ENCODE results near the gene LYAR.
A peak's percentile ranks its signal among the peaks of the same experiment; 100 is the strongest.

The LYAR gene, protein sequence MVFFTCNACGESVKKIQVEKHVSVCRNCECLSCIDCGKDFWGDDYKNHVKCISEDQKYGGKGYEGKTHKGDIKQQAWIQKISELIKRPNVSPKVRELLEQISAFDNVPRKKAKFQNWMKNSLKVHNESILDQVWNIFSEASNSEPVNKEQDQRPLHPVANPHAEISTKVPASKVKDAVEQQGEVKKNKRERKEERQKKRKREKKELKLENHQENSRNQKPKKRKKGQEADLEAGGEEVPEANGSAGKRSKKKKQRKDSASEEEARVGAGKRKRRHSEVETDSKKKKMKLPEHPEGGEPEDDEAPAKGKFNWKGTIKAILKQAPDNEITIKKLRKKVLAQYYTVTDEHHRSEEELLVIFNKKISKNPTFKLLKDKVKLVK

DNA sequence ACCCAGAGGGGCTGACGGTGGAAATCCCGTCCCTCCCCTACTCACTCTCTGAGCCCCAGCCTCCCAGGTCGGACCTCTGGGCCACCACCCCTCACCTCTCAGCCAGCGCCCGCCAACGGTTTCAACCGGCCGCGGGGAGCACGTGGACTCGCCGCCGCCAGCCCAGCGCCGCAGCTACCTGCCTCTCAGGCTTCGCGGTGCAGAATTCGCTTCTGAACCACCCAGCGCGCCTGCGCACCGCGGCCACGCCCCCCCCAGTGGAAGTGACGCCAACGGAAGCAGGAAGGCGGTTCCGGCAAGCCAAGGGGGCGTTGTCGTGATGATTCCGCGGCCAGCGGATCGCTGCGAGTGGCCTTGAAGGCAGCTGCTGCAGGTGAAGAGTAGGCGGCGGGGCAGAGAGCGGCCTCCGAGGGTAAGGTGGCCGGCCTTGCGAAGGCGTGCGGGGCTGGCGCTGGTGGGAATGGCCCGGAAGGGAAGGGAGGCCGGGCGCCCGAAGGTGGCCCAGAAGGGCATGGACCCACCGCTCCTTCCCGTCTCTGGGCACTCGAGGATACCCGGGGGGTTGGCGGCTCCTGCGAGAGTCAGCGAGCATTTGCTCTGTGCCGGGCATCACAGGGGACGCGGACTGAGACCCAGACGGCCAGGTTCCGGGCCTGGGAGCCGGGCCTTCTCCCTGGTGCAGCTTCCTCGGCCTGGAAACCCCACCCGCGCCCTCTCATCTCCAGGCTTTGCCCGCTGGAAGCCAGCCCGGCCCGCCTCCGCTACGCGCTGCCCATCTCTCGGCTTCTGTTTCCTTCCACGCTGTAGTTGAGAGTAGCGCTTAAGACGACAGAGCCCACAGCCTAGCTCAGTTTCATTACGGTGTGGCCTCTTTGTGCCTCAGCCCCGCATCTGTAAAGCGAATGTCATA lies at the start of gene LYAR, which contains the start of gene ZBTB49:
LYAR (minus strand) TSS at position 214 of the 910 bp plus-strand sequence. CDS start 6,412 bp downstream, outside the sequence.
ZBTB49 (plus strand) TSS at position 311 of the 910 bp plus-strand sequence. CDS start 9,695 bp downstream, outside the sequence.
- peak; percentile 87 for DNase-seq

DNA sequence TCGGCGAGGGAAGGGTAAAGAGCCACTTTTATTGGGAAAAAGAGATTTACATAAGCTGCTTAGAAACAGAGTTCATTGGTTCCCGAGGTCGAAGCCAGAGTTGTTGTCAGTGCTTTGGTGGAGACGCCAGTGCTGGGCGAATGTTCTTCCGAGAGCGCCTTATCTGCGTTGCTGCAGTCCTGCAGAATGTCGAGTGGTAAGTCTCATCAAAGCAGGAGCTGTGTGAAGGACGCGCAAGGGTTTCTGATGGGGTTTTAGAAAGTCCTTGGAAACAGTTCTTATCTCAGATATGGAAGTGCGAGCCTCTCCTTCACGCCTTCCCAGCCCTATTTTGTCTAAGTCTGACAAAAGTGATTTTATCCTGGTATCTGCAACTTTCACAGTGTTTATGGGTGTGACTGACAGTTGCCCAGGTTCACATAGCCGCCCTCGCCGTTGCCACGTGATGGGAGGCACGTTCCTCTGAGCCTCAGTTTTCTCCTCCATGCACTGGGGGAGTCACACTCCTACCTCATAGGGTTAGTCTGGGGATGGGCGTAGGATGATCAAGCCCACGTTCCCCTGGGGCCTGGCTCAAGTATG lies 49.6 kb upstream of the LYAR start:
- no peak for DNase-seq

DNA sequence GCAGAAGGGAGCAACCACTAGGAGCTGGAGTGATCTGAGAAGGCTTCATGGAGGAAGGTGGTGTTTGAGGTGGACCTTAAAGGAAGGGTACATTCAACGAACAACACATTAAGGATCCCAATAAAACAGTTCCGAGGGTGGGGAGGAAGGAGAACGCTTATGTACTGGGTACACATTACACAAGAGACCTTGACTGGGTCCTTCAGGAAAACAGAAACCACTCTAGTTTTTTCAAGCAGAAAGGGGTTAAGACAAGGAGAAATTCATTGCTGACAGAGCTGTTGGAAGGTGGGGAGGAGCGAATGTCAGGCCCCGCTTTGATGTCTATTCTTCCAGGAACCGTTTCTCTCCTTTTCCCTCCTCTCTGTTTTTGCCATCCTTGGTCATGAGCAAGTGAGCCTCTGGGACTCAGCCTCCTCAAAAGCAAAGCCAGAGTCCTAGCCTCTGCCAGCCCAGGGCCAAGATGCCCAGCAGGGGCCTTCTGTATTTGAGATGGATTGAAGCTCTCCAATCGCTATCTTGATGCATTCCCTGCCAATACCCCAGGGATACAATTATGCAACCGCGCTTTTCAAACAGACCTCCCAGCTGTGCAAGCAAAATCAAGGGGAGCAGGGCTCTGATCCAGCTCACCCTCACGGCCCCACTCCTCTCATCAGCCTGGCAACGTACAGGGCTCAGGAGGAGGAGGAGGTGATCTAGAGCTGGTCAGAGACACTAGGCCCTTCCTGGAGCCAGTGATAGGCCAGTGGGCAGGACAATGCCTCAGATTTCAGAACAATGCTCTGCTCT lies 48.5 kb upstream of the LYAR start:
- no peak for DNase-seq

DNA sequence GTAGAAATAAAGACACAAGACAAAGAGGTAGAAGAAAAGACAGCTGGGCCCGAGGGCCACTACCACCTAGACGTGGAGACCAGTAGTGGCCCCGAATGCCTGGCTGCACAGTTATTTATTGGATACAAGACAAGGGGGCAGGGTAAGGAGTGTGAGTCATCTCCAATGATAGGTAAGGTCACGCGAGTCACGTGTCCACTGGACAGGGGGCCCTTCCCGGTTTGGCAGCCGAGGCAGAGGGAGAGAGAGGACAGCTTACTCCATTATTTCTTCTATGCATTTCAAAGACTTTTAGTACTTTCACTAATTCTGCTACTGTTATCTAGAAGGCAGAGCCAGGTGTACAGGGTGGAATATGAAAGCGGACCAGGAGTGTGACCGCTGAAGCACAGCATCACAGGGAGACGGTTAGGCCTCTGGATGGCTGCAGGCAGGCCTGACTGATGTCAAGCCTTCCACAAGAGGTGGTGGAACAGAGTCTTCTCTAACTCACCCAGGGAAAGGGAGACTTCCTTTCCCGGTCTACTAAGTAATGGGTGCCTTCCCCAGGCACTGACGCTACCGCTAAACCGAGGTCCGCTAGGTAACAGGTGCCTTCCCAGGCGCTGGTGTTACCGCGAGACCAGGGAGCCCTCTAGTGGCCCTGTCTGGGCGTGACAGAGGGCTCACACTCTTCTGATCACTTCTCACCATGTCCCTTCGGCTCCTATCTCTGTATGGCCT lies 45.0 kb upstream of the LYAR start:
- peak; percentile 47 for DNase-seq

DNA sequence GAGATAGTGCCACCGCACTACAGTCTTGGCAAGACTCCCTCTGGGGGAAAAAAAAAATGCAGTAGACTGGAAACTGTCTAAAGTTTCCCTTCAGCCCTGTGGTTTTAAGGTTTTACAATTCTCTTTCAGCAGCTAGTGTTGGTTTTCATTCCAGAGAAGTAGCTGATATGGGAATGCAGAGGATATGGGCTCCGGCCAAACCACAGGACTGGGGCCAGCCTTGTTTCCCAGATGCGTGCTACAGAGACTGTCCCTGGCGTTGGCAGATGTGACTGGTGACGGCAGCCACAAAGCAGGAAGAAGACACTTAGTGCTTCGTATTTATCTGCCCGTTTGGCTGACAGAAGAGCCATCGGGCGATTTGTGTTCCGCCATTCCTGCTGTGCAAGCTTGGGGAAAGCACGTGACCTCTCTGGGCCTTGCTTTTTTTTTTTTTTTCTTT lies 43.3 kb upstream of the LYAR start:
- DNase-seq, result peak; percentile 86

DNA sequence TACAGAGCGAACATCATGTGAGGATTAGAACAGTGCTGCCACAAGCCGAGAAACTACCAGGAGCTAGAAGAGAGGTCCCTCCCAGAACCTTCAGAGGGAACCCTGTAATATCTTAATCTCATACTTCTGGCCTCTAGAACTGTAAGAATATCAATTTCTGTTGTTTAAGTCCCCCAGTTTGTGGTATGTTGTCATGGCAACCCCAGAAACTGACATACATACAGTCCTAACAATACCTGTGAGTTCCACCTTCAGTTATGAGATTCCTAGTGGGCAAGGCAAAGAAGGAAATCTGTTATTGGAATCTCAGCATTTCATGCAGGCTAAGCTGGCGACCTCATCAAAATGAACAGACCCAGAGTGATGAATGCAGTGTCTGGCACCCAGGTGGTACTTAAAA lies 42.6 kb upstream of the LYAR start:
- DNase-seq, result no peak

DNA sequence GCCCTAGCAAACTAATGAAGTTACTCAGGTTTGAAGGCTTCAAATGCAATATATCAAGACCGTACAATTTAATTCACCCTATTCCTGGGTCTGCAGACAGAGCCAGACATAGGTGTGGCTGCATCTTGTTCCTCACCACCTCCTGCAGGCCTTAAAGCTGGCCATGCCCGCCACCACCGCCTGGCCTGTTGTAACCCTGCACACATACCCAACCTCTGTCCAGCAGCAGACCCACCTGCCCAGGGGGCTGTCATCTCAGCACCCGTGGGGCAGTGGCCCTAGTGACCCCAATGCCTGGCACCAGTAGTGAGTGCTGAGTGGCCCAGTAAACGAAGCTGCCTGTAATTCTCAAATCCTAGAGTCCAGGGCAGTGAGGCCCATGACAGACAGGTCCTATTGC lies 40.8 kb upstream of the LYAR start:
- no peak for DNase-seq

DNA sequence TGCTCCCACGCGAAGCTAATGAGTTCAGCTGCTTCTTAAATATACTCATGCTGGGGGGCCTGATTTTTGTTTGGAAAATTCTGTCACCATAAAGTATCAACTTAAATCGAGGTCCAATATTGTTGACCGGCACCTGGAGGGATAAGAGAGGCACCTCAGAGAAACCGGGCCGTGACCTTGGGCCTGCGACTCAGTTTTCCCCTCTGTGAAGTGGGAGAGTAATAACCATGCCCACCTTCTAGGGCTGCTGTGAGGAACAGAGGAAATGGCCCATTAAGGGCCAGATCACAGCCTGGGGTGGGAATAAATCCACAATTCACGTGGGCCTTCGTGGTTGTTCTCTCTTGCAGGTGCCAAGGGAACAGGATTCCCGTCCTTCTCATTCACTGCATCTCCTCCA lies 39.5 kb upstream of the LYAR start:
- no peak for DNase-seq

DNA sequence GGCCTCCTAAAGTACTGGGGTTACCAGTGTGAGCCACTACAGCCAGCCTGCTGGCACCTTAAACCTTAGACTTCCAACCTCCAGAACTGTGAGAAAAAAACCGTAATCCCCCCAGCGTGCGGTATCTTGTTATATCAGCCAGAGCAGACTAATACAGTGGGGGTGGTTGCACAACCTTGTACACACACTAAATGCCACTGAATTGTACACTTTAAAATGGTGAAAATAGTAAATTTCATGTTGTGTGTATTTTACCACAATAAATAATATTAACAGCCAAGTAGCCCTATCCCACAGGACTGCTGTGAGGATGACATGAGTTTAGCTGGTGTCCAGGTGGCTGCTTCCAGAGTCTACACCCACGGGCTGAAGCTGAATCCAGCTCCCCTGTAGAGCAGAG lies 38.9 kb upstream of the LYAR start:
- no peak for DNase-seq

DNA sequence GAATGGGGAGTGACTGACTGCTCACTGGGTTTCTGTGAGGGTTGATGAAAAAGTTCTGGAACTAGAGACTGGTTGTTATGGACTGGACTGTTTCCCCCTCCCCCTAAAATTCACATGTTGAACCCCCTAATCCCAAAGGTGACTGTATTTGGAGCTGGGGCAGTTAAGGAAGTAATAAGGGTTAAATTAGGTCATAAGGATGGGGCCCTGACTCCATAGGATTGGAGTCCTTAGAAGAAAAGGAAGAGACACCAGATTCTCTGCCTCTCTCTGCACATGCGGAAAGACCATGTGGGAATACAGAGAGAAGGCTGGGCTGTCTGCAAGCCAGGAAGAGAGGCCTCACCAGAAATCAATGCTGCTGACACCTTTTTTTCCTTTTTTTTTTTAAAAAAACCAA lies 38.3 kb upstream of the LYAR start:
- no peak for DNase-seq

DNA sequence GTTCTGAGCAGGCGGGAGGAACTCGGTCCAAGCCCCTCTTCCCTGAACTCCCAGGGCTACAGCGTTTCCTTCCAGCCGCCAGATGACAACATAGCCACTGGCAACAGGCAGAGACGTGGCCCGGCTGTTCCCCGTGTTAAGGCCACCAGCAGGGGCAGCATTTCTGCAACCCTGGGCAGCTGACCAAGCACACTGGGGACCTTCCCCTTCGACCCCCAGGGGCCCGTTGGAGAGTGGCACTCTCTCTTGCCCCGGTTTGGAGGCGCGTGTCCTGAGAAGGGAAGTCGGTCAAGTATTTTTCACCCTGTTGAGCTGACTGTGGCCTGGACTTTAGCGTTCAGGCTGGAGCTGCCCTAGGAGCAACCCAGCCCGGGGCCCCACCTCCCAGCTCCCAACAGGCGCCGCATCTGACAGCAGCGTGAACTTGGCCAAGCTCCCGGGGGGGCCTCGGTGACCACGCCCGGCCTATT lies 37.7 kb upstream of the LYAR start:
- peak; percentile 8 for DNase-seq

DNA sequence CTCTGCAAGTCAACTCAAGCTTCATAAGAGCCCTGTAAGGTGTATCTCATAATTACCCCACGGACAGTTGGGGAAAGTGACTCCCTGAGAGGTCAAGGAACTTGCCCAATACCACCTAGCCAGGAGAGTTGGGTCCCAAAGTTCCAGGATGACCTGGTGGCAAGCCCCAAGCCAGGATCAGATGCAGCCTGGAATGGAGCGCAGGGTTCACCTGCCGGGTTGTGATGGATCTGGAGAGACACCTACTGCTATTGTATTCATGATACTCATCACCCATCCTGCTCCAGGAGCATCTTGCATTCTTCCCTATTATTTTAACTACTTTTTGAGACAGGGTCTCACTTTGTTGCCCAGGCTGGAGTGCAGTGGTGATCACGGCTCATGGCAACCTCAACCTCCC lies 36.2 kb upstream of the LYAR start:
- DNase-seq, result no peak

DNA sequence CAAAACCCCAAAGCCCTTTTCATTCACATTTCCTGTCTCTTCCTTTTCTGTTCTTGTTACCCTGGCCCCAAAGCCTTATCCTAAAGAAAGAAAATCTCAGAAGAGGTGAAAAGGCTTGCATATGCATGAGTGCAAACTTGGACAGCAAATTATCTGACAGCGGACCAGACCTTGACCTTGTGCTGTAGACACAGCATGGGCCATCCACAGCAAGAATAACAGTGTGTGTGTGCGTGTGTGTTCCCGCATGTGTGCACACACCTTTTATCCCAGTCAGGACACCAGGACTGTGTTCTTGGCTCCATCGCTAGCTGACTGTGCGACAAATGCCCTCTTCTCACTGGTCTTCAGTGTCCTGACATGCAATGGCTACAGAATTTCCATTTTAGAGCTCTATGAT lies 35.4 kb upstream of the LYAR start:
- no peak for DNase-seq

DNA sequence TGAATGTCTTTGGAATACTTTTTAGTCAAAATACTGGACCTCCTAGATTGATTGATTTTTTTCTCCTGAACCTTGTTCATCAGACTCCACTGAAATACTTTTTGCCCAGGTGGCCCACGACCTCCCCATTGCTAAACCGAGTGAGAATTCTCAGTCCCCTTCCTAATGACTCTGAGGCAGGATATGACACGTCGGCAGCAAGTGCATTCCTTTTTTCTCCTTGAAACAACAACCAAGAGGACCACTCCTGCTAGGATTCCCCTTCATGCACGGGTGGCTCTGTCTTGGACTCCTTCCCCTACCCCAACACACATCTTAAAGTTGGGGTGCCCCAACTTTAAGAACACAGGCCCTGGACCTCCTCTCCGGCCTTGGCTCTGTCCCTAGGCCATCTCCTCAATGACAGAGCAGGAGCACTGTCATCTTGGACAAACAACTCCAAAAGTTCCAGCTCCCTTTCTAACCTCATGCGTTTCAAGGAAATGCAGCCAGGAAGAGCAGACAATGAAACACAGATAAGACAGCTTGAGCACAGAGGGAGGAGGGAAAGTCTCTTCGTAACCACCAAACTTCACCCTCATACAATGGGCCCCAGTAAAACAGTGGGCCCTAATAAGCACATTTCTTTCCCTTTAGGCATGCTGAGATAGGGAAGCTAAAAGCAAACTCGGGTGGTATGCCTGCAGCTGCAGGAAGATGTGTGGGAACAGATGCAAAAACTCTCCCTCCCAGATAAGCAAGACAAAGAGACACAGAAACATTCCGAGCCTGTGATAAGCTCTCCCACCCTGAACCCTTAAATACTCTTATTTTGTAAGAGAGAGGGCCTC lies 34.0 kb upstream of the LYAR start:
- DNase-seq, result peak; percentile 17

DNA sequence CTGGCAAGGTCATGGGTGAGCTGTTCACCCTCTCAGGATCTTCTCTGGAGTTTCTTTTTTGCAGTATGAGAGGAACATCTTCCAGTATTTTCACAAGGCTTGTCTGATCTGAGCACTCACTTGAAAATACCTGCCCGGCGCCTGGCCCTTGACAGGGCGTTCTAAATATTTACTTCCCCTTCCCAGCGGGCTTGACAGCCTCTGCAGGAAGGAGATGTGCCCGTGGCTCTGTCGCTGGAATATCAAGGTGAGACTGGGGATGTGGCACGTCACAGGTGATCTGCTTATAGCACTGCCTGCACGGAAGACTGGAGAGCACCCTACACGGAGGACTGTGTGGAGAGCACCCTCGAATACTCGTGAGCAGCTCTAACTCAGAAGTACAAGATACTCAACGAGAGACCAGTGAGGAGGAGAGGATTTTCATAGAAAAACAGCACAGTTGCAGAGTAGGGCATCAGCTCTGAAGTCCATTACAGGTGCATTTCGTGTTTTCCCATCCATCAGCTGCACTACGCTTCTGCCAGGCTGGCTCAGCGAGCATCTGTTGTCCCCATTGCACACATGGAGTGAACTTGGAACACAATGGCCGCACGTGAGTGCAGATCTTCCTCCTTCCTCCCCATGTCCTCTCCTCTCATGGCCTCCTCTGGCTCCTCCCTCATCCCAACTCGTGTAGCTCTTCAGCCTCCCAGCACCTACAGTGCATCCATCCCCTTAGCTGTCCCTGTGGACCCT lies 32.2 kb upstream of the LYAR start:
- DNase-seq, result no peak

DNA sequence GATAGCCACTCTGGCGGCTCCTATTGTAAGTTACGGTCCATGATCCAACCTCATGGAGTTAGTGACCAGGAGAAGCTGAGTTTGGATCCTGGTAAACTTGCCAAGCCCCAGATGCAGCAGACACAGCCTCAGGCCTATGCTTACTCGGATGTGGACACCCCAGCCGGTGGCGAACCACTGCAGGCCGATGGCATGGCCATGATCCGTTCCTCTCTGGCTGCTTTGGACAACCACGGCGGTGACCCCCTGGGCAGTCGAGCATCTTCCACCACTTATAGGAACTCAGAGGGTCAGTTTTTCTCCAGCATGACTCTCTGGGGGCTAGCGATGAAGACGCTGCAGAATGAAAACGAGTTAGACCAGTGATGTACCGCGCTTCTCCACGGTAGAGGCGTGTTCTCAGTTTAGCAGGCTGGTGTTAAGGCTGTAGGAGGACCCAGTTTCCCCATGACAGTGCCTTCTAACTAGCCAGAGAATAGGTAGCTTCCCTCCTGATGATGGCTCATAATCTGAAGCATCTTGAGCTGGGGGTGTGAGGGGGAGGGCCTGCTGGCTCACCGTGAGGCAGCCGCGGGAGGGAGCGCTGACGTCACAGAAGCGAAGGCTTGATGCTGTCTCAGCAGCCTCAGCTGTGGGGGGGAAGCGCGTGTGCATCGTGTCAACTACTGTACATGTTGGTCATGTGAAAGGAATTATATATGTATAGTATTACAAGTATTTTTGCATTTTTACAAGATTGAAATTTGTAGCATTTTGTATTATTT lies 31.2 kb upstream of the LYAR start:
- no peak for DNase-seq

DNA sequence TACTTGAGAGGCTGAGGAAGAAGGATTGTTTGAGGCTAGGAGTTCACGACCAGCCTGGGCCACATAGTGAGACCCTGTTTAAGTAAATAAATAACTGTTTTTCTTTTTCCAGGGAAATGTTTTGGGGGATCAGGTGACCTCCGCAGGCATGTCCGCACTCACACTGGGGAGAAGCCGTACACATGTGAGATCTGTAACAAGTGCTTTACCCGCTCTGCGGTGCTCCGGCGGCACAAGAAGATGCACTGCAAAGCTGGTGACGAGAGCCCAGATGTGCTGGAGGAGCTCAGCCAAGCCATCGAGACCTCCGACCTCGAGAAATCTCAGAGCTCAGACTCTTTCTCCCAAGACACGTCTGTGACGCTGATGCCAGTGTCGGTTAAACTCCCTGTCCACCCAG lies 30.6 kb upstream of the LYAR start:
- no peak for DNase-seq

DNA sequence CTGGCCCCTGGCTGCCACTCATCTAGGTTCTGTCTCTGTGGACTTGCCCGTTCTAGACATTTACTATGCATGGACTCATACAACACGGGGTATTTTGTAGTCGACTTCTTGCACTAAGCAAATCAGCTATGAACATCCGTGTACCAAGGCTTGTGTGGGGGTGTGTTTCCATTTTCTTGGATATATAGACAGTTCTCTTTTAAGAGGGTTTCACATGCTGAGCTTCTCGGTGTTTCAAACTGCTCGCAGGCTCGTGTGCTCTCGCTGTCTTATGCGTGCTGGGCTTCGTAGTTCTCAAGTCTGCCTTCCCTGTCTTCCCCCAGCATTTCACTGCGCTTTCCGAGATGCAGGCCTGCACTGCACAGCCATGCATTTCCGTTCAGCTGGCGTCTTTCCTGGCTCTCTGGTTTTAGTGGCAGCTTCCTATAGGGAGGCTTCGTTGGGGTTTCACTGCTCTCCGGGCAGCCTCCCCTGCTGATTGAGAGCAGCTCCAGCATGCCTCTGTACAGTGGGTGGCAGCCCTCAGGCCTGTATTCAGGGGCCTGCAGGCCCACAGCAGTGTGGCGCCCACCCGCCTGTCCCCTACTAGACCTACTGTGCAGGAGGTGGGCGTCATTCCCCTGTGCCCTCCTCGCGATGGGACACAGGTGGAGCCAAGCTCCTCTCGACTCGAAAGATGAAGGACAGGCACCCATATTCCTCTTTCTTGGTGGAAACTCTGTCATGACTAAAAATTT lies 27.7 kb upstream of the LYAR start:
- no peak for DNase-seq

DNA sequence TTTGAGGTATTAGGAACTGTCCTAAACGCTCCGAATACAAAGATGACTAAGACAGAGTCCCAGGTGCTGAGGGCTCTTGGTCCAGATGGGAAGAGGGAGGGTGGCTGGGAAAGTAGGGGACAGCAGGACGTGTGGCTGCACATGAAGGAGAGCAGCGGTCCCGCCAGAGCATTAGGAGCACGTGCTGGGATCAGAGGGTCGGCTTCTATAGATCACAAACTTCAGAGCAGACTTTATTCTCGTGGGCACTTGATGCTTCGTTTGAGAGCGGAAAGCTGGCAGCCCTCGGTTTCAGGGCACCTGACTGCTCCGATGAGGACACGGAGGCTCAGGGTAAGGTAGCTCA lies 26.2 kb upstream of the LYAR start:
- DNase-seq, result no peak

All from EL (cell line).